Endothelial cell of umbilical vein (primary cell): ENCODE measurements around the gene PCDH20. TPM values are rescaled to one million over a fixed set of nuclear protein-coding genes. Genes with fewer than 3 reads are reported as not detected.
"Not testable (repeated sequence)": the region's sequence is repeated elsewhere in the genome, so short reads cannot be mapped to it uniquely, and the experiment has no call there.

ENCODE experiments used
- BruUV-seq: library from RNA; stranded (reverse); fragments of 400-500 nt; replicated peaks from 2 replicates; lab custom pipeline; 2021; lab: Mats Ljungman, UMichigan
- CTCF ChIA-PET: fragments of 300-600, 350-600 bp; sonication (Branson Sonifier 250); formaldehyde crosslinking; loops from one replicate; lab custom pipeline; 2021; ENCODE audit warnings: antibody characterized with exemption, inconsistent platforms; lab: Charles Lee
- POLR2A ChIA-PET: fragments of 300-600, 350-600 bp; sonication (Branson Sonifier 250); formaldehyde crosslinking; loops from one replicate; lab custom pipeline; 2021; ENCODE audit warnings: antibody characterized with exemption, inconsistent platforms; lab: Charles Lee
- DNase-seq: peaks from one replicate; pipeline ENCODE4 v3.0.0-alpha.2; 2011; ENCODE audit warnings: low read depth, low spot score
- FAIRE-seq: peaks from 2 replicates; lab custom pipeline; 2011; peaks lifted over from hg19 to GRCh38; lab: Jason Lieb, UNC
- H2AFZ ChIP-seq: 2 replicates; pipeline ENCODE4 v1.6.0; 2012; ENCODE audit warnings: low read depth, low read length, control low read depth, inconsistent platforms
- H3K27ac ChIP-seq: 2 replicates; pipeline ENCODE4 v1.5.1; 2011; ENCODE audit warnings: low read depth, mild to moderate bottlenecking, control low read depth, low read length, moderate library complexity; ENCODE audit not compliant: insufficient read depth
- H3K27me3 ChIP-seq, 2 experiments: 2 replicates each; pipeline versions ENCODE4 v1.6.0 to v1.6.1; 2011; ENCODE audit warnings: low read length in 2 of 2, mixed read lengths in 1 of 2; ENCODE audit not compliant: control insufficient read depth in 2 of 2, insufficient read depth in 2 of 2
- H3K36me3 ChIP-seq, 2 experiments: 2 replicates in 1 of 2; 3 replicates in 1 of 2; pipeline ENCODE4 v1.5.1; 2011; ENCODE audit warnings: low read length in 2 of 2, mild to moderate bottlenecking in 1 of 2, moderate library complexity in 1 of 2; ENCODE audit not compliant: control insufficient read depth in 2 of 2, insufficient read depth in 2 of 2; ENCODE audit errors: extremely low read depth in 1 of 2
- H3K4me1 ChIP-seq: 3 replicates; pipeline ENCODE4 v1.5.1; 2011; ENCODE audit warnings: mild to moderate bottlenecking, low read length; ENCODE audit not compliant: control insufficient read depth, insufficient read depth; ENCODE audit errors: extremely low read depth
- H3K4me2 ChIP-seq: 2 replicates; pipeline ENCODE4 v1.6.1; 2011; ENCODE audit warnings: low read length, control low read depth, mixed read lengths; ENCODE audit not compliant: insufficient read depth
- H3K4me3 ChIP-seq, 3 experiments: fragments of 200-600 bp in 1 of 3; sonication (generic), shearing (Covaris generic) in 1 of 3; replicated peaks in 1 of 3; 2 replicates each; pipeline ENCODE4 v1.5.1; 2011 to 2016; ENCODE audit warnings: control low read depth in 3 of 3, low read length in 3 of 3, mild to moderate bottlenecking in 2 of 3, inconsistent platforms in 1 of 3, low read depth in 1 of 3, moderate library complexity in 1 of 3; ENCODE audit not compliant: insufficient read depth in 1 of 3
- H3K79me2 ChIP-seq: 2 replicates; pipeline ENCODE4 v1.6.0; 2012; ENCODE audit warnings: low read length, inconsistent platforms; ENCODE audit not compliant: control insufficient read depth, insufficient read depth
- H3K9ac ChIP-seq: replicated peaks from 2 replicates; pipeline ENCODE3; 2011; ENCODE audit warnings: low read length, control low read depth; ENCODE audit not compliant: insufficient read depth; ENCODE audit errors: extremely low read depth
- H3K9me1 ChIP-seq: replicated peaks from 3 replicates; pipeline ENCODE4 v1.6.0; 2011; ENCODE audit warnings: mild to moderate bottlenecking, low read length; ENCODE audit not compliant: control insufficient read depth, insufficient read depth; ENCODE audit errors: extremely low read depth
- H3K9me3 ChIP-seq: replicated peaks from 2 replicates; pipeline ENCODE4 v1.5.1; 2012; ENCODE audit warnings: low read length, inconsistent platforms; ENCODE audit not compliant: control insufficient read depth, insufficient read depth
- H4K20me1 ChIP-seq: replicated peaks from 2 replicates; pipeline ENCODE3; 2011; ENCODE audit warnings: mild to moderate bottlenecking, low read length; ENCODE audit not compliant: control insufficient read depth, insufficient read depth; ENCODE audit errors: extremely low read depth
- CTCF ChIP-seq, 2 donors: IDR thresholded peaks; 1 replicate in 1 of 2; 2 replicates in 1 of 2; pipeline ENCODE4 v1.5.1; 2011; ENCODE audit warnings: low read length in 2 of 2, mild to moderate bottlenecking in 2 of 2, moderate library complexity in 2 of 2, control low read depth in 1 of 2, inconsistent platforms in 1 of 2, low read depth in 1 of 2; ENCODE audit not compliant: insufficient read depth in 1 of 2; ENCODE audit errors: extremely low read depth in 1 of 2
- EZH2 ChIP-seq: IDR thresholded peaks from 2 replicates; pipeline ENCODE4 v1.6.1; 2012; ENCODE audit warnings: borderline replicate concordance, low read depth, mild to moderate bottlenecking, moderate library complexity, low read length, inconsistent platforms; ENCODE audit not compliant: severe bottlenecking
- FOS ChIP-seq: IDR thresholded peaks from 2 replicates; pipeline ENCODE4 v1.6.1; 2011; ENCODE audit warnings: mild to moderate bottlenecking, low read length, moderate library complexity, borderline replicate concordance; ENCODE audit not compliant: insufficient read depth
- GATA2 ChIP-seq: IDR thresholded peaks from 2 replicates; pipeline ENCODE4 v1.7.0; 2011; ENCODE audit warnings: low read depth, mild to moderate bottlenecking, moderate library complexity, mixed read lengths, low read length; ENCODE audit not compliant: insufficient read length, insufficient read depth
- JUN ChIP-seq: IDR thresholded peaks from 2 replicates; pipeline ENCODE4 v1.6.1; 2011; ENCODE audit warnings: borderline replicate concordance, low read depth; ENCODE audit not compliant: insufficient read length, insufficient read depth
- MAX ChIP-seq: IDR thresholded peaks from 2 replicates; pipeline ENCODE4 v1.6.1; 2011; ENCODE audit not compliant: insufficient read depth, insufficient read length
- MYC ChIP-seq: IDR thresholded peaks from one replicate; pipeline ENCODE4 v1.6.1; 2011; ENCODE audit warnings: mild to moderate bottlenecking, low read depth, low read length
- POLR2A ChIP-seq: IDR thresholded peaks from 2 replicates; pipeline ENCODE4 v1.6.1; 2012; ENCODE audit warnings: low read depth, mild to moderate bottlenecking, control low read depth, low read length
- POLR2AphosphoS5 ChIP-seq: IDR thresholded peaks from 2 replicates; pipeline ENCODE4 v1.6.1; 2012; ENCODE audit warnings: low read depth, mild to moderate bottlenecking, control low read depth, low read length, moderate library complexity; ENCODE audit not compliant: insufficient read depth
- dilution Hi-C: fragments of 300-500 bp; cut with MboI; formaldehyde crosslinking; loops from one replicate; pipeline ENCODE4 v1.15.0; 2019; ENCODE audit warnings: low sequenced_read_pairs; ENCODE audit not compliant: extremely low pct_ligation_motif_present
- intact Hi-C: fragments of 100-400 bp; cut with micrococcal nuclease; formaldehyde crosslinking; loops from one replicate; pipeline ENCODE4 v1.10.0; 2022
- polyA plus RNA-seq, 4 experiments: library from polyadenylated mRNA; depleted of rRNA in 3 of 4; stranded (reverse) in 3 of 4; unstranded in 1 of 4; fragments of >200 nt; gene quantifications; 2 replicates each; pipeline versions ENCODE4 v1.2.1 to v1.2.3, GENCODE V29; 2011 to 2012; ENCODE audit warnings: missing spikeins in 1 of 4
- total RNA-seq: library from RNA; stranded (reverse); gene quantifications from 2 replicates; pipeline ENCODE4 v1.2.3, GENCODE V29; 2021

Gene PCDH20
- total and polyA plus RNA-seq, 2 donors (not counting 3 experiments of a cell fraction or from before 2014, with no cell fraction given), result 0.01 TPM; not detected in 1

DNA sequence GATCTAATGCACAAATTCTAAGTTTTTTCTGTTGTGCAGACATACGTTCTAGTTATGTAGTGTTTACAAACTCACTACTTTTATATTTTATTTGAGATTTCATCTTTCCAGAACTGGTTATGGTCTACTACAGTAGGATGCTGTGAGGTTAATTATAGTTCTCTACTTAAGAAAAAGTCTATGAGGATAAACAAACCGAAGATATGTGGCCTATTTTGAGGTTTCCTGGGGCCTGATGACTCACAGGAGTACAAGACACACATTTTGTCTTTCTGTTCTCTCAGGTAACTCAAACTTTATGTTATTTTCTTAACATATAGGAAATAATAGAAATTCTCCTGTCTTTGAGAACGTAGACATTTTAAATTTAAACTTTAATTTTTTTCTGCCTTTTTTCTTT lies 45.1 kb downstream of the PCDH20 start:
- CTCF ChIA-PET, result no interaction called here
- dilution Hi-C loops, result no loop called here
- BruUV-seq, result no TSS peak
- Histone ChIP-seq H3K9ac (no peak overlapping the region), H4K20me1 (no peaks in the 10 kb centered on the region), H3K9me1 (no peaks in the 10 kb centered on the region), H3K4me2 (no peak overlapping the region), H2AFZ (no peak overlapping the region), H3K27me3 (no peaks in the 10 kb centered on the region), H3K4me3 (no peak overlapping the region), H3K79me2 (no peaks in the 10 kb centered on the region), H3K27ac (no peak overlapping the region), H3K9me3 (no peaks in the 10 kb centered on the region), H3K4me1 (no peaks in the 10 kb centered on the region), H3K36me3 (no peaks in the 10 kb centered on the region)
- POLR2A ChIA-PET, result no interaction called here
- no peak for FAIRE-seq
- TF ChIP-seq MAX, result no peak
- no peak for TF ChIP-seq GATA2
- TF ChIP-seq JUN, result no peak
- TF ChIP-seq MYC, result no peak
- TF ChIP-seq FOS, result no peak
- TF ChIP-seq EZH2, result no peak
- no peak for TF ChIP-seq POLR2AphosphoS5
- TF ChIP-seq POLR2A, result no peak
- no peak for TF ChIP-seq CTCF (IDR thresholded peaks at IDR 0.05; ENCODE audit: extremely low read depth in 1 of 2, insufficient read depth in 1 of 2, low read depth in 1 of 2, low read length in 2 of 2)
- no peak for DNase-seq
- intact Hi-C loops, result no loop called here

DNA sequence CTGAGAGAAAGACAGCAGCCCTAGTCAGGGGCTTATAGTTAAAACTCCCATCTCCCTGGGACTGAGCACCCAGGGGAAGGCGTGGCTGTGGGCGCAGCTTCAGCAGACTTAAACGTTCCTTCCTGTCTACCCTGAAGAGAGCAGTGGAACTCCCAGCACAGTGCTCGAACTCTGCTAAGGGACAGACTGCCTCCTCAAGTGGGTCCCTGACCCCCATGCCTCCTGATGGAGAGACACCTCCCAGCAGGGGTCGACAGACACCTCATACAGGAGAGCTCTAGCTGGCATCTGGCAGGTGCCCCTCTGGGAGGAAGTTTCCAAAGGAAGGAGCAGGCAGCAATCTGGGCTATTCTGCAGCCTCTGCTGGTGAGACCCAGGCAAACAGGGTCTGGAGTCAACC lies 51.0 kb downstream of the PCDH20 start:
- H3K9me3 ChIP-seq, CTCF ChIA-PET, H3K27me3 ChIP-seq, H3K27ac ChIP-seq, POLR2A ChIA-PET, DNase-seq, H3K4me1 ChIP-seq, H2AFZ ChIP-seq, H3K4me2 ChIP-seq, H4K20me1 ChIP-seq, BruUV-seq, dilution Hi-C loops, intact Hi-C loops, H3K9ac ChIP-seq, H3K4me3 ChIP-seq, FAIRE-seq, H3K79me2 ChIP-seq, H3K9me1 ChIP-seq, H3K36me3 ChIP-seq: not testable (repeated sequence)
